B cell (primary cell): ENCODE data around the gene SP7. TPM values are rescaled to one million over a fixed set of nuclear protein-coding genes. Genes with fewer than 3 reads are reported as not detected.

Experiments
- ATAC-seq: fragments of 200-7000 bp; cut with Tn5 transposase; one replicate; pipeline ENCODE4 v1.10.0; 2021; ENCODE audit warnings: low read depth, mild to moderate bottlenecking, moderate number of reproducible peaks, moderate library complexity
- CTCF ChIA-PET: fragments of 350-600 bp; sonication (Branson Sonifier 250); formaldehyde crosslinking; loops from one replicate; lab custom pipeline; 2021; ENCODE audit warnings: antibody characterized with exemption, inconsistent platforms; lab: Charles Lee
- POLR2A ChIA-PET: fragments of 350-600 bp; sonication (Branson Sonifier 250); formaldehyde crosslinking; loops from one replicate; lab custom pipeline; 2021; ENCODE audit warnings: antibody characterized with exemption; lab: Charles Lee
- DNase-seq: peaks from one replicate; pipeline ENCODE4 v3.0.0; 2013
- H2AFZ ChIP-seq: 2 replicates; pipeline ENCODE4 v1.6.1; 2012; ENCODE audit warnings: mild to moderate bottlenecking, low read depth, low read length; ENCODE audit not compliant: insufficient read depth, poor library complexity, severe bottlenecking
- H3K27ac ChIP-seq, 2 donors: 1 replicate in 1 of 2; 2 replicates in 1 of 2; pipeline ENCODE4 v1.5.1; 2012 to 2013; ENCODE audit warnings: low read length in 2 of 2, mild to moderate bottlenecking in 2 of 2, moderate library complexity in 1 of 2
- H3K27me3 ChIP-seq, 4 experiments: fragments of 200-600 bp in 1 of 4; sonication (generic) in 1 of 4; replicated peaks in 1 of 4; 1 replicate in 2 of 4; 2 replicates in 2 of 4; pipeline versions ENCODE4 v1.6.1 to v1.7.0; 2013 to 2016; ENCODE audit warnings: low read length in 3 of 4, mild to moderate bottlenecking in 2 of 4, mixed read lengths in 1 of 4, moderate library complexity in 1 of 4; ENCODE audit not compliant: insufficient read depth in 4 of 4, control insufficient read depth in 3 of 4; ENCODE audit errors: control extremely low read depth in 1 of 4
- H3K36me3 ChIP-seq, 2 experiments: replicated peaks in 1 of 2; 1 replicate in 1 of 2; 2 replicates in 1 of 2; pipeline versions ENCODE4 v1.6.1 to v1.7.1; 2013; ENCODE audit warnings: low read length in 1 of 2; ENCODE audit not compliant: insufficient read depth in 2 of 2, control insufficient read depth in 1 of 2; ENCODE audit errors: control extremely low read depth in 1 of 2, extremely low read depth in 1 of 2
- H3K4me1 ChIP-seq, 2 donors: fragments of 200-600 bp in 1 of 2; sonication (generic) in 1 of 2; 1 replicate in 1 of 2; 2 replicates in 1 of 2; pipeline versions ENCODE4 v1.5.1 to v1.6.1; 2013 to 2017; ENCODE audit warnings: low read length in 2 of 2; ENCODE audit not compliant: control insufficient read depth in 2 of 2, insufficient read depth in 2 of 2
- H3K4me2 ChIP-seq: replicated peaks from 2 replicates; pipeline ENCODE3; 2012; ENCODE audit warnings: mild to moderate bottlenecking, low read depth, low read length; ENCODE audit not compliant: poor library complexity, severe bottlenecking
- H3K4me3 ChIP-seq, 5 experiments: fragments of 200-600 bp in 1 of 5; sonication (generic) in 1 of 5; 1 replicate in 3 of 5; 2 replicates in 2 of 5; pipeline versions ENCODE4 v1.5.1 to v1.7.0; 2011 to 2016; ENCODE audit warnings: low read length in 4 of 5, mild to moderate bottlenecking in 4 of 5, low read depth in 2 of 5, control low read depth in 1 of 5, moderate library complexity in 1 of 5; ENCODE audit not compliant: insufficient read depth in 1 of 5; ENCODE audit errors: control extremely low read depth in 1 of 5, extremely low read depth in 1 of 5
- H3K79me2 ChIP-seq: fragments of 200-600 bp; sonication (generic); one replicate; pipeline ENCODE4 v1.6.0; 2016; ENCODE audit warnings: low read length; ENCODE audit not compliant: control insufficient read depth, insufficient read depth
- H3K9ac ChIP-seq: fragments of 200-600 bp; sonication (generic); 2 replicates; pipeline ENCODE4 v1.6.1; 2017; ENCODE audit warnings: mild to moderate bottlenecking, low read length, moderate library complexity
- H3K9me3 ChIP-seq, 3 donors: one replicate each; pipeline versions ENCODE4 v1.6.1 to v1.7.1; 2013; ENCODE audit warnings: low read length in 2 of 3; ENCODE audit not compliant: control insufficient read depth in 2 of 3, insufficient read depth in 1 of 3; ENCODE audit errors: control extremely low read depth in 1 of 3
- H4K20me1 ChIP-seq: 2 replicates; pipeline ENCODE4 v1.6.0; 2012; ENCODE audit warnings: mild to moderate bottlenecking, low read length; ENCODE audit not compliant: insufficient read depth, control insufficient read depth, poor library complexity, severe bottlenecking
- H3K27ac Mint-ChIP-seq: one replicate; pipeline ENCODE4 v1.8.0; 2021; ENCODE audit warnings: mixed read lengths
- H3K27me3 Mint-ChIP-seq: one replicate; pipeline ENCODE4 v1.8.0; 2021; ENCODE audit warnings: mixed read lengths
- H3K4me1 Mint-ChIP-seq: one replicate; pipeline ENCODE4 v1.8.0; 2021; ENCODE audit warnings: mixed read lengths
- H3K4me3 Mint-ChIP-seq: one replicate; pipeline ENCODE4 v1.8.0; 2021; ENCODE audit warnings: mixed read lengths
- H3K9me3 Mint-ChIP-seq: one replicate; pipeline ENCODE4 v1.8.0; 2022; ENCODE audit warnings: mixed read lengths; ENCODE audit not compliant: insufficient read depth
- EZH2 ChIP-seq: IDR thresholded peaks from 2 replicates; pipeline ENCODE4 v1.6.1; 2012; ENCODE audit warnings: borderline replicate concordance, low read depth, mild to moderate bottlenecking, moderate library complexity, low read length; ENCODE audit not compliant: insufficient read depth, poor library complexity, severe bottlenecking
- WGBS: methylation state at CpG from one replicate; pipeline ENCODE4 v1.1.5; 2013; ENCODE audit warnings: missing lambda C conversion rate; ENCODE audit not compliant: insufficient coverage; 5-methylcytosine and 5-hydroxymethylcytosine counted together
- intact Hi-C: fragments of 100-400 bp; cut with micrococcal nuclease; formaldehyde crosslinking; loops from one replicate; pipeline ENCODE4 v1.10.0; 2022
- polyA plus RNA-seq: library from polyadenylated mRNA; depleted of rRNA; stranded (reverse); fragments of >200 nt; gene quantifications from 2 replicates; pipeline ENCODE4 v1.2.3, GENCODE V29; 2012
- total RNA-seq, 2 donors: library from RNA; stranded (reverse); fragments of 120-200 nt in 1 of 2; gene quantifications; 1 replicate in 1 of 2; 2 replicates in 1 of 2; pipeline versions ENCODE4 v1.2.3 to v1.2.4, GENCODE V29; 2013 to 2022
- TF ChIP-seq, protein P1 (sequence below): fragments of 200-600 bp; IDR thresholded peaks from one replicate; pipeline ENCODE4 v1.8.0; 2022; ENCODE audit warnings: antibody characterized with exemption, mild to moderate bottlenecking

The SP7 gene
- total and polyA plus RNA-seq, 2 donors (not counting 1 experiment from before 2014, with no cell fraction given), result 0.34 TPM; not detected in 1

DNA sequence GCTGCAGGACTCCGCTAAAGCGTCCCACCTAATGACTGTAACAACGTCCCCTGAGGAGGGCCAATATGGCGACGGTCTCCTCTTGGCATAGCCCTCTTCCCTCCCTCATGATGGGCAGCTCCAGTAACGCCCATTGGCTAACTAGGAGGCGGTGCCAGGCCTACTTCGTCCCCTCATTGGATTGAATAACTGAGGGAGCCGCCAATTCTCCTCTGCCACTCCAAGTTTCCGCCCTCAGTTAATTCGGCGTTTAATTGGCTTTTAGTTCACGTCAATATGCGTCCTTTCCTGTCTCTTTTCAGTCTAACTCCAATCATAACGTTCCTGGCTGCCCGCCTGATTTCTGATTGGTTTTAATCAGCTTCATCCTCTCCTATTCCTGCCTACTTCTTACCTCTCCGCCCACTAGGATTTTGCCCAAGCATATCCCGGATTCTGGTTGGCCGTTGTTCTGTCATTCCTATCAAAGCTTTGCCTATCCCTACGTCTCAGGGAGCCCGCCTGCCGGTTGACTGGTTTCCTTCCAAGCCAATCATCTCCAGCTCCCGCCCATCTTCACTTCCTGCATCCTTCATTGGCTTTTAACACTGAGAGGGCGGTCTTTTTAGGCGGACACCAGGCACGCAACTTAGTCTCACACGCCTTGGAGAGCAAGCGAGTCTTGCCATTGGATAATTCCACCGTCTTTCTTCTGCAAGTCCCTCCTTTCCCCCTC is 43.4 kb upstream of the SP7 start:
- H3K4me3 Mint-ChIP-seq, result no peak overlapping the region
- TF ChIP-seq, protein P1, sequence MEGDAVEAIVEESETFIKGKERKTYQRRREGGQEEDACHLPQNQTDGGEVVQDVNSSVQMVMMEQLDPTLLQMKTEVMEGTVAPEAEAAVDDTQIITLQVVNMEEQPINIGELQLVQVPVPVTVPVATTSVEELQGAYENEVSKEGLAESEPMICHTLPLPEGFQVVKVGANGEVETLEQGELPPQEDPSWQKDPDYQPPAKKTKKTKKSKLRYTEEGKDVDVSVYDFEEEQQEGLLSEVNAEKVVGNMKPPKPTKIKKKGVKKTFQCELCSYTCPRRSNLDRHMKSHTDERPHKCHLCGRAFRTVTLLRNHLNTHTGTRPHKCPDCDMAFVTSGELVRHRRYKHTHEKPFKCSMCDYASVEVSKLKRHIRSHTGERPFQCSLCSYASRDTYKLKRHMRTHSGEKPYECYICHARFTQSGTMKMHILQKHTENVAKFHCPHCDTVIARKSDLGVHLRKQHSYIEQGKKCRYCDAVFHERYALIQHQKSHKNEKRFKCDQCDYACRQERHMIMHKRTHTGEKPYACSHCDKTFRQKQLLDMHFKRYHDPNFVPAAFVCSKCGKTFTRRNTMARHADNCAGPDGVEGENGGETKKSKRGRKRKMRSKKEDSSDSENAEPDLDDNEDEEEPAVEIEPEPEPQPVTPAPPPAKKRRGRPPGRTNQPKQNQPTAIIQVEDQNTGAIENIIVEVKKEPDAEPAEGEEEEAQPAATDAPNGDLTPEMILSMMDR, result no peak
- TF ChIP-seq EZH2, result no peak
- H3K27ac ChIP-seq, result peak overlapping the region; percentile 76 to 89
- H3K27me3 Mint-ChIP-seq, result no peaks in the 10 kb centered on the region
- peak overlapping the region; percentile 79 for H3K4me2 ChIP-seq
- intact Hi-C loops, result loop anchor here (1.0 to 2.0 kb wide), 9 partner anchors 27 to 247 kb away; partner anchors contain the start of genes ATF7 and PRR13
- peak overlapping the region; percentile 60 to 93 (median 64) for H3K4me3 ChIP-seq
- peak overlapping the region; percentile 91 for H2AFZ ChIP-seq
- CTCF ChIA-PET, result interaction anchor here (0.7 to 7.9 kb wide), 9 partner anchors 13 to 129 kb away, joined by 3 to 132 read pairs (median 6); partner anchors contain the start of genes AAAS and TARBP2
- peaks cover 39% of the 10 kb centered on the region for H3K79me2 ChIP-seq
- WGBS, result 1% methylated on average over 28 of the region's 29 CpGs
- H3K4me1 Mint-ChIP-seq, result peaks cover 33% of the 10 kb centered on the region
- peak; percentile 99 for DNase-seq
- ATAC-seq, result peak; percentile 70
- H3K4me1 ChIP-seq, result peaks cover 39 to 46% of the 10 kb centered on the region in 2 donors
- H3K9ac ChIP-seq, result peak overlapping the region; percentile 78
- no peaks in the 10 kb centered on the region for H3K9me3 ChIP-seq
- peaks cover 37% of the 10 kb centered on the region for H4K20me1 ChIP-seq
- H3K27me3 ChIP-seq, result no peaks in the 10 kb centered on the region
- no peaks in the 10 kb centered on the region for H3K9me3 Mint-ChIP-seq
- no peak overlapping the region for H3K27ac Mint-ChIP-seq
- POLR2A ChIA-PET, result interaction anchor here (0.6 to 2.2 kb wide), 21 partner anchors 10 to 901 kb away, joined by 3 to 15 read pairs (median 5); partner anchors contain the start of genes AAAS, ATF7, HNRNPA1 and PFDN5
- H3K36me3 ChIP-seq, result peaks cover 15 to 26% of the 10 kb centered on the region in 2 experiments
